Liver (tissue), 9 donors: ENCODE results near the gene POC5. TPM values are rescaled to one million over a fixed set of nuclear protein-coding genes. Genes with fewer than 3 reads are reported as not detected.
A peak's percentile ranks its signal among the peaks of the same experiment; 100 is the strongest.

Experiments used
- DNase-seq: peaks from one replicate; pipeline ENCODE4 v3.0.0-alpha.2; 2017; ENCODE audit warnings: low spot score
- H3K27ac ChIP-seq, 2 donors: one replicate each; pipeline ENCODE4 v1.7.0; 2013; ENCODE audit warnings: inconsistent platforms in 2 of 2, low read length in 2 of 2, control low read depth in 1 of 2, low read depth in 1 of 2, mild to moderate bottlenecking in 1 of 2
- H3K27me3 ChIP-seq, 4 donors: one replicate each; pipeline versions ENCODE4 v1.6.1 to v1.7.0; 2013; ENCODE audit warnings: low read length in 3 of 4, inconsistent platforms in 1 of 4, mild to moderate bottlenecking in 1 of 4, moderate library complexity in 1 of 4; ENCODE audit not compliant: control insufficient read depth in 4 of 4, insufficient read depth in 4 of 4
- H3K36me3 ChIP-seq, 4 donors: one replicate each; pipeline versions ENCODE4 v1.6.1 to v1.7.0; 2013; ENCODE audit warnings: low read length in 3 of 4, mild to moderate bottlenecking in 3 of 4, low read depth in 1 of 4, moderate library complexity in 1 of 4; ENCODE audit not compliant: control insufficient read depth in 4 of 4, insufficient read depth in 3 of 4
- H3K4me1 ChIP-seq, 4 donors: one replicate each; pipeline versions ENCODE4 v1.6.1 to v1.7.0; 2013; ENCODE audit warnings: low read length in 3 of 4, mild to moderate bottlenecking in 3 of 4, moderate library complexity in 1 of 4; ENCODE audit not compliant: control insufficient read depth in 4 of 4, insufficient read depth in 4 of 4
- H3K4me3 ChIP-seq, 3 donors: one replicate each; pipeline versions ENCODE4 v1.6.1 to v1.7.0; 2013; ENCODE audit warnings: low read length in 3 of 3, control low read depth in 1 of 3, low read depth in 1 of 3, mild to moderate bottlenecking in 1 of 3
- H3K9ac ChIP-seq, 2 donors: one replicate each; pipeline ENCODE4 v1.7.0; 2013; ENCODE audit warnings: low read length in 2 of 2, mild to moderate bottlenecking in 2 of 2, moderate library complexity in 2 of 2, control low read depth in 1 of 2, low read depth in 1 of 2
- H3K9me3 ChIP-seq, 4 donors: one replicate each; pipeline versions ENCODE4 v1.6.1 to v1.7.0; 2013; ENCODE audit warnings: low read length in 3 of 4; ENCODE audit not compliant: control insufficient read depth in 4 of 4
- EGR1 ChIP-seq, 2 donors: IDR thresholded peaks; 2 replicates each; pipeline ENCODE4 v1.6.1; 2016 to 2018; ENCODE audit warnings: antibody characterized with exemption in 2 of 2, low read depth in 2 of 2
- FOXA2 ChIP-seq: IDR thresholded peaks from 2 replicates; pipeline ENCODE4 v1.6.1; 2016; ENCODE audit warnings: antibody characterized with exemption
- GABPA ChIP-seq, 2 donors: IDR thresholded peaks in 1 of 2; conservative IDR thresholded peaks in 1 of 2; 2 replicates each; pipeline ENCODE4 v1.6.1; 2016; ENCODE audit warnings: antibody characterized with exemption in 2 of 2, mild to moderate bottlenecking in 1 of 2, moderate library complexity in 1 of 2
- HNF4A ChIP-seq, 2 donors: conservative IDR thresholded peaks; 2 replicates each; pipeline ENCODE4 v1.6.1; 2016; ENCODE audit warnings: antibody characterized with exemption in 2 of 2, mild to moderate bottlenecking in 2 of 2
- HNF4G ChIP-seq: IDR thresholded peaks from 2 replicates; pipeline ENCODE4 v1.6.1; 2016; ENCODE audit warnings: antibody characterized with exemption
- JUND ChIP-seq, 2 donors: IDR thresholded peaks; 2 replicates each; pipeline ENCODE4 v1.6.1; 2016; ENCODE audit warnings: antibody characterized with exemption in 2 of 2
- NR2F2 ChIP-seq: IDR thresholded peaks from 2 replicates; pipeline ENCODE4 v1.6.1; 2016; ENCODE audit warnings: antibody characterized with exemption
- RAD21 ChIP-seq, 2 donors: IDR thresholded peaks; 2 replicates each; pipeline ENCODE4 v1.6.1; 2016; ENCODE audit warnings: antibody characterized with exemption in 2 of 2, mild to moderate bottlenecking in 2 of 2
- RXRA ChIP-seq, 2 donors: IDR thresholded peaks; 2 replicates each; pipeline ENCODE4 v1.6.1; 2017 to 2018; ENCODE audit warnings: antibody characterized with exemption in 2 of 2, mild to moderate bottlenecking in 1 of 2
- SP1 ChIP-seq: IDR thresholded peaks from 2 replicates; pipeline ENCODE4 v1.6.1; 2018; ENCODE audit warnings: antibody characterized with exemption, mild to moderate bottlenecking
- TAF1 ChIP-seq: conservative IDR thresholded peaks from 2 replicates; pipeline ENCODE4 v1.6.1; 2016; ENCODE audit warnings: antibody characterized with exemption, mild to moderate bottlenecking
- YY1 ChIP-seq: IDR thresholded peaks from 2 replicates; pipeline ENCODE4 v1.6.1; 2016; ENCODE audit warnings: antibody characterized with exemption, mild to moderate bottlenecking
- WGBS: extraction: QIAGEN DNeasy Blood & Tissue Kit; methylation state at CpG from one replicate; pipeline ENCODE4 v1.1.7; 2013; 5-methylcytosine and 5-hydroxymethylcytosine counted together
- polyA plus RNA-seq, 2 donors: library from polyadenylated mRNA; stranded (reverse) in 1 of 2; unstranded in 1 of 2; fragments of 200-250 nt in 1 of 2; fragments of >200 nt in 1 of 2; fragmentation: Nextera tagmentation in 1 of 2; extraction: Ambion mirVana in 1 of 2; gene quantifications; one replicate each; pipeline versions ENCODE4 v1.2.1 to v1.2.3, GENCODE V29; 2013 to 2015
- total RNA-seq, 2 donors: library from RNA; depleted of rRNA; stranded (reverse); fragments of >200 nt; gene quantifications; one replicate each; pipeline ENCODE4 v1.2.3, GENCODE V29; 2014
- TF ChIP-seq, protein P1 (sequence below): fragments of 150-350 bp; IDR thresholded peaks from 2 replicates; pipeline ENCODE4 v1.5.1; 2017; ENCODE audit warnings: improper control_type of control experiment, low read depth, low read length; ENCODE audit not compliant: missing input control
- TF ChIP-seq, protein P2 (sequence below): IDR thresholded peaks from 2 replicates; pipeline ENCODE4 v1.6.1; 2016; ENCODE audit warnings: antibody characterized with exemption
- TF ChIP-seq, protein P3 (sequence below): IDR thresholded peaks from 2 replicates; pipeline ENCODE4 v1.6.1; 2016; ENCODE audit warnings: antibody characterized with exemption
- TF ChIP-seq, protein P4 (sequence below): IDR thresholded peaks from 2 replicates; pipeline ENCODE4 v1.6.1; 2016; ENCODE audit warnings: antibody characterized with exemption, mild to moderate bottlenecking
- donor health status: healthy.
- donor health status: healthy.
- donor health status: healthy.
- donor health status: healthy.
- donor health status: healthy.

The POC5 gene
- total and polyA plus RNA-seq, 4 donors: 2.3 to 6.7 (median 5.1) TPM

DNA sequence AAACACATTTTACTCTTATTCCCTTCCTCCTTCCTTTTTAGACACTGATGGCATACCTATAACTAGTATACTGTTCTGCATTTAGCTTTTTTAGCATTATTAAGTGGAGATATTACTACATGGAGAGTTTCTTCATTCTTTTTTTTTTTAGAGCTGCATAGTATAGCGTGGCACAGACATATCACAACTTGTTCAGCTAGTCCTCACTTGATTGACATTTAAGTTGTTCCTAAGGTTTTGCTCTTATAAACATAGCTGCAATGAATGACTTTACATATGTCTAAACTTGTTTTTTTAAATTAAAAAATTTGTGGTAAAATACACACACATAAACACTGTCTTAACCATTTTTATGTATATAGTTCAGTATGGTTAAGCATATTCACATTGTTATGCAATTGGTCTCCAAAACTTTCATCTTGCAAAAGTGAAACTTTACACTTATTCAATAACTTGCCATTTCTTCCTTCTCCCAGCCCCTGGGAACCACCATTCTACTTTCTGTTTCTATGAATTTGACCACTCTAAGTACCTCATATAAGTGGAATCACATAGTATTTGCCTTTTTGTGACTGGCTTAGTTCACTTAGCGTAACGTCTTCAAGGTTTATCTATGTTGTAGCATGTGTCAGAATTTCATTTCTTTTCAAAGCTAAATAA lies 57.3 kb downstream of the POC5 start:
- H3K9ac ChIP-seq: no peak overlapping the region
- no peaks in the 10 kb centered on the region for H3K4me1 ChIP-seq
- H3K4me3 ChIP-seq: no peak overlapping the region
- no peaks in the 10 kb centered on the region for H3K9me3 ChIP-seq
- H3K27ac ChIP-seq: no peak overlapping the region
- H3K27me3 ChIP-seq: no peaks in the 10 kb centered on the region
- 90% methylated on average over 3 of the region's 3 CpGs for WGBS
- H3K36me3 ChIP-seq: no peaks in the 10 kb centered on the region
- no peak for DNase-seq
- no peak for TF ChIP-seq GABPA (IDR thresholded peaks at IDR 0.05 in 1 of 2, conservative IDR thresholded peaks at IDR 0.05 in 1 of 2)
- TF ChIP-seq, protein P1, sequence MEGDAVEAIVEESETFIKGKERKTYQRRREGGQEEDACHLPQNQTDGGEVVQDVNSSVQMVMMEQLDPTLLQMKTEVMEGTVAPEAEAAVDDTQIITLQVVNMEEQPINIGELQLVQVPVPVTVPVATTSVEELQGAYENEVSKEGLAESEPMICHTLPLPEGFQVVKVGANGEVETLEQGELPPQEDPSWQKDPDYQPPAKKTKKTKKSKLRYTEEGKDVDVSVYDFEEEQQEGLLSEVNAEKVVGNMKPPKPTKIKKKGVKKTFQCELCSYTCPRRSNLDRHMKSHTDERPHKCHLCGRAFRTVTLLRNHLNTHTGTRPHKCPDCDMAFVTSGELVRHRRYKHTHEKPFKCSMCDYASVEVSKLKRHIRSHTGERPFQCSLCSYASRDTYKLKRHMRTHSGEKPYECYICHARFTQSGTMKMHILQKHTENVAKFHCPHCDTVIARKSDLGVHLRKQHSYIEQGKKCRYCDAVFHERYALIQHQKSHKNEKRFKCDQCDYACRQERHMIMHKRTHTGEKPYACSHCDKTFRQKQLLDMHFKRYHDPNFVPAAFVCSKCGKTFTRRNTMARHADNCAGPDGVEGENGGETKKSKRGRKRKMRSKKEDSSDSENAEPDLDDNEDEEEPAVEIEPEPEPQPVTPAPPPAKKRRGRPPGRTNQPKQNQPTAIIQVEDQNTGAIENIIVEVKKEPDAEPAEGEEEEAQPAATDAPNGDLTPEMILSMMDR: no peak
- TF ChIP-seq, protein P2, sequence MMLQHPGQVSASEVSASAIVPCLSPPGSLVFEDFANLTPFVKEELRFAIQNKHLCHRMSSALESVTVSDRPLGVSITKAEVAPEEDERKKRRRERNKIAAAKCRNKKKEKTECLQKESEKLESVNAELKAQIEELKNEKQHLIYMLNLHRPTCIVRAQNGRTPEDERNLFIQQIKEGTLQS: no peak
- no peak for TF ChIP-seq HNF4G
- TF ChIP-seq FOXA2: no peak
- no peak for TF ChIP-seq TAF1
- no peak for TF ChIP-seq JUND (IDR thresholded peaks at IDR 0.05)
- no peak for TF ChIP-seq RXRA (IDR thresholded peaks at IDR 0.05)
- TF ChIP-seq NR2F2: no peak
- TF ChIP-seq HNF4A (conservative IDR thresholded peaks at IDR 0.05): no peak
- TF ChIP-seq EGR1 (IDR thresholded peaks at IDR 0.05; ENCODE audit: low read depth in 2 of 2): no peak
- TF ChIP-seq YY1: no peak
- TF ChIP-seq, protein P3, sequence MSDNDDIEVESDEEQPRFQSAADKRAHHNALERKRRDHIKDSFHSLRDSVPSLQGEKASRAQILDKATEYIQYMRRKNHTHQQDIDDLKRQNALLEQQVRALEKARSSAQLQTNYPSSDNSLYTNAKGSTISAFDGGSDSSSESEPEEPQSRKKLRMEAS: no peak
- TF ChIP-seq, protein P4, sequence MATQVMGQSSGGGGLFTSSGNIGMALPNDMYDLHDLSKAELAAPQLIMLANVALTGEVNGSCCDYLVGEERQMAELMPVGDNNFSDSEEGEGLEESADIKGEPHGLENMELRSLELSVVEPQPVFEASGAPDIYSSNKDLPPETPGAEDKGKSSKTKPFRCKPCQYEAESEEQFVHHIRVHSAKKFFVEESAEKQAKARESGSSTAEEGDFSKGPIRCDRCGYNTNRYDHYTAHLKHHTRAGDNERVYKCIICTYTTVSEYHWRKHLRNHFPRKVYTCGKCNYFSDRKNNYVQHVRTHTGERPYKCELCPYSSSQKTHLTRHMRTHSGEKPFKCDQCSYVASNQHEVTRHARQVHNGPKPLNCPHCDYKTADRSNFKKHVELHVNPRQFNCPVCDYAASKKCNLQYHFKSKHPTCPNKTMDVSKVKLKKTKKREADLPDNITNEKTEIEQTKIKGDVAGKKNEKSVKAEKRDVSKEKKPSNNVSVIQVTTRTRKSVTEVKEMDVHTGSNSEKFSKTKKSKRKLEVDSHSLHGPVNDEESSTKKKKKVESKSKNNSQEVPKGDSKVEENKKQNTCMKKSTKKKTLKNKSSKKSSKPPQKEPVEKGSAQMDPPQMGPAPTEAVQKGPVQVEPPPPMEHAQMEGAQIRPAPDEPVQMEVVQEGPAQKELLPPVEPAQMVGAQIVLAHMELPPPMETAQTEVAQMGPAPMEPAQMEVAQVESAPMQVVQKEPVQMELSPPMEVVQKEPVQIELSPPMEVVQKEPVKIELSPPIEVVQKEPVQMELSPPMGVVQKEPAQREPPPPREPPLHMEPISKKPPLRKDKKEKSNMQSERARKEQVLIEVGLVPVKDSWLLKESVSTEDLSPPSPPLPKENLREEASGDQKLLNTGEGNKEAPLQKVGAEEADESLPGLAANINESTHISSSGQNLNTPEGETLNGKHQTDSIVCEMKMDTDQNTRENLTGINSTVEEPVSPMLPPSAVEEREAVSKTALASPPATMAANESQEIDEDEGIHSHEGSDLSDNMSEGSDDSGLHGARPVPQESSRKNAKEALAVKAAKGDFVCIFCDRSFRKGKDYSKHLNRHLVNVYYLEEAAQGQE: no peak
- TF ChIP-seq SP1: no peak
- no peak for TF ChIP-seq RAD21 (IDR thresholded peaks at IDR 0.05)

DNA sequence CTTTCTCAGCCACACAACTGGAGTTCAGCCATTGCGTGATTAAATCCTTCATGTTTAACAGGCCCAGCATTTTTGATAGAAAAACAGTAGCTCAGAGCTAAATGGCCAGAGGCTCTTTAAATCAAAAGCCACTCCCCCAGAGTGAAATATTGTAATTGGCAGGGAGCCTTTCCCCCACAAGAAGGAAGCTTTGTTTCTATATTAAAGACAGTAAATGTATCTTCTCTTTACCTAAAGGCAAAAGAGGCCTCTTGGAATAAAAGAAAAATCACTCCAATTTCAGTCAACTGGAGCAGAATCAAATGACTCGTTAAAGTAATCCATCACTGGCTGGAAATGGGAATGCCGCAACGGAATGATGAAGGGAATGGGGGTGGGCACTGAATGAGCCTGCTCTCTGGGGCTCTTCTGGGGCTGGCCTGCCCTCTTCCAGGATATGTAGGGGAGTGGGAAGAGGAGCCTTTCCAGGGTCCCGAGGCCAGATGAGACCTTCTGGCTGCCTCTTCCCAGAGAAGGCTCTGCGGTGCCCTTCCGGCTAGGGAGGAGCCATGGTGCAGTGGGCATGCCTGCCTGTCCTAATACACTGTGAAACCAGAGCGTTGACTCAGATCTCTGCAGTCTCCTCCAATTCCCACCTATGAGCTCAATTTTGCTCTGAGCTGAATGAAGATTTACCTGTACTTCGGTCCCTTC lies 60.8 kb downstream of the POC5 start:
- no peaks in the 10 kb centered on the region for H3K4me1 ChIP-seq
- TF ChIP-seq YY1 (no peak), TAF1 (no peak), RXRA (IDR thresholded peaks at IDR 0.05) (no peak), NR2F2 (no peak), FOXA2 (no peak)
- TF ChIP-seq, protein P1: no peak
- TF ChIP-seq, protein P3: no peak
- no peak overlapping the region for H3K27ac ChIP-seq
- H3K4me3 ChIP-seq: peak overlapping the region in 2 of 3 donors; percentile 13 to 16
- WGBS: 80% methylated on average over 9 of the region's 9 CpGs
- no peaks in the 10 kb centered on the region for H3K27me3 ChIP-seq
- H3K9me3 ChIP-seq: no peaks in the 10 kb centered on the region
- no peaks in the 10 kb centered on the region for H3K36me3 ChIP-seq
- DNase-seq: no peak
- no peak overlapping the region for H3K9ac ChIP-seq
